Uterus (tissue), 4 donors: Measurements from ENCODE around the gene TRIM15. TPM values are rescaled to one million over a fixed set of nuclear protein-coding genes. Genes with fewer than 3 reads are reported as not detected.

ENCODE experiments used
- DNase-seq, 2 donors: peaks; one replicate each; pipeline ENCODE4 v3.0.0-alpha.2; 2019 to 2020
- H3K27ac ChIP-seq, 2 donors: fragments of 200-600 bp; sonication (generic); 1 replicate in 1 of 2; 2 replicates in 1 of 2; pipeline ENCODE4 v1.5.1; 2016 to 2018
- H3K27me3 ChIP-seq, 2 donors: fragments of 200-600 bp; sonication (generic); one replicate each; pipeline ENCODE4 v1.5.1; 2018 to 2019; ENCODE audit warnings: control low read depth in 1 of 2
- H3K36me3 ChIP-seq, 2 donors: fragments of 200-600 bp; sonication (generic); one replicate each; pipeline ENCODE4 v1.5.1; 2019; ENCODE audit warnings: control low read depth in 1 of 2
- H3K4me1 ChIP-seq, 2 donors: fragments of 200-600 bp; sonication (generic); one replicate each; pipeline ENCODE4 v1.5.1; 2018 to 2019; ENCODE audit warnings: control low read depth in 1 of 2
- H3K4me3 ChIP-seq, 2 donors: fragments of 200-600 bp; sonication (generic); 1 replicate in 1 of 2; 2 replicates in 1 of 2; pipeline ENCODE4 v1.5.1; 2018 to 2019; ENCODE audit warnings: mild to moderate bottlenecking in 1 of 2
- H3K9me3 ChIP-seq, 2 donors: fragments of 200-600 bp; sonication (generic); one replicate each; pipeline ENCODE4 v1.5.1; 2019; ENCODE audit warnings: control low read depth in 1 of 2
- POLR2A ChIP-seq, 2 donors: fragments of 450-650 bp; IDR thresholded peaks; one replicate each; pipeline ENCODE4 v1.6.1; 2016; ENCODE audit warnings: antibody characterized with exemption in 2 of 2, mild to moderate bottlenecking in 1 of 2, moderate library complexity in 1 of 2
- intact Hi-C: fragments of 100-400 bp; cut with DNase I; formaldehyde crosslinking; loops from one replicate; pipeline ENCODE4 v1.15.1; 2023; ENCODE audit warnings: low total_unique reads
- total RNA-seq, 4 donors: library from RNA; depleted of rRNA in 3 of 4; stranded (reverse); fragments of >200 nt in 3 of 4; gene quantifications; one replicate each; pipeline versions ENCODE4 v1.1.0 to v1.2.4, GENCODE V29; 2014 to 2023
- TF ChIP-seq, protein P1 (sequence below), 4 experiments: fragments of 200-600 bp in 2 of 4; fragments of 450-650 bp in 2 of 4; sonication (generic) in 2 of 4; IDR thresholded peaks; one replicate each; pipeline ENCODE4 v1.5.1; 2016 to 2019; ENCODE audit warnings: antibody characterized with exemption in 4 of 4, mild to moderate bottlenecking in 2 of 4, moderate library complexity in 1 of 4
- donor health status: DM: yes; HTN: yes; CAD: no.

TRIM15 gene
- total RNA-seq, 4 donors from 2014 or later, result not detected

- Histone ChIP-seq H3K27me3 (no peaks in the 10 kb centered on the region), H3K36me3 (no peaks in the 10 kb centered on the region), H3K4me3 (no peak overlapping the region), H3K27ac (no peak overlapping the region), H3K4me1 (no peaks in the 10 kb centered on the region), H3K9me3 (no peaks in the 10 kb centered on the region)
- intact Hi-C loops, result no loop called here
- DNase-seq, result no peak
- TF ChIP-seq, protein P1, sequence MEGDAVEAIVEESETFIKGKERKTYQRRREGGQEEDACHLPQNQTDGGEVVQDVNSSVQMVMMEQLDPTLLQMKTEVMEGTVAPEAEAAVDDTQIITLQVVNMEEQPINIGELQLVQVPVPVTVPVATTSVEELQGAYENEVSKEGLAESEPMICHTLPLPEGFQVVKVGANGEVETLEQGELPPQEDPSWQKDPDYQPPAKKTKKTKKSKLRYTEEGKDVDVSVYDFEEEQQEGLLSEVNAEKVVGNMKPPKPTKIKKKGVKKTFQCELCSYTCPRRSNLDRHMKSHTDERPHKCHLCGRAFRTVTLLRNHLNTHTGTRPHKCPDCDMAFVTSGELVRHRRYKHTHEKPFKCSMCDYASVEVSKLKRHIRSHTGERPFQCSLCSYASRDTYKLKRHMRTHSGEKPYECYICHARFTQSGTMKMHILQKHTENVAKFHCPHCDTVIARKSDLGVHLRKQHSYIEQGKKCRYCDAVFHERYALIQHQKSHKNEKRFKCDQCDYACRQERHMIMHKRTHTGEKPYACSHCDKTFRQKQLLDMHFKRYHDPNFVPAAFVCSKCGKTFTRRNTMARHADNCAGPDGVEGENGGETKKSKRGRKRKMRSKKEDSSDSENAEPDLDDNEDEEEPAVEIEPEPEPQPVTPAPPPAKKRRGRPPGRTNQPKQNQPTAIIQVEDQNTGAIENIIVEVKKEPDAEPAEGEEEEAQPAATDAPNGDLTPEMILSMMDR (IDR thresholded peaks at IDR 0.05), result no peak
- no peak for TF ChIP-seq POLR2A (IDR thresholded peaks at IDR 0.05)
Observed at GRCh38 chr6:30194797-30195690, 31.7 kb downstream of the TRIM15 start.

GRCh38 chr6:30195951-30196350, 32.6 kb downstream of the TRIM15 start:
- no peak for DNase-seq
- H3K4me3 ChIP-seq, result no peak overlapping the region
- no peaks in the 10 kb centered on the region for H3K4me1 ChIP-seq
- intact Hi-C loops, result no loop called here
- no peak overlapping the region for H3K27ac ChIP-seq
- no peaks in the 10 kb centered on the region for H3K36me3 ChIP-seq
- no peak for TF ChIP-seq POLR2A (IDR thresholded peaks at IDR 0.05)
- TF ChIP-seq, protein P1 (IDR thresholded peaks at IDR 0.05), result no peak
- H3K9me3 ChIP-seq, result no peaks in the 10 kb centered on the region
- H3K27me3 ChIP-seq, result no peaks in the 10 kb centered on the region

DNA sequence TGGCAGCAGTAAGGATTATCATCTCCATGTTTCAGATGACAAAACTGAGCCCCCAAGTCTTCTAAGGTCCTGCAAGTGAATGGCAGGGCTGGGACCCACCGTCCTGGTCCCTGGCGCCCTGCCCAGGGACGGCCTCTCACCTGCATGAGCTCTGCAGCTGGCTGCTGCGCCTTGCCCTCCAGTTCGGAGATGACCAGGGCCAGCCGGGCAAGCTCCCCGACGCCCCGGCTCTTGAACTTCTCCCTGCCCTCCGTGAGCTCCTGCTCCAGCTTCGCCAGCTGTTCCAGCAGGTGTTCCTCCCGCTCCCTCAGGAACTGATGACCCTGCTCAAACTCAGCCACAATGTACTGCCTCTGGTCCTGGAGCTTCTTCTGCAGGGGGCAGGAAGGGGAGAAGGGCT, 33.0 kb downstream of the TRIM15 start:
- Histone ChIP-seq H3K9me3 (no peaks in the 10 kb centered on the region), H3K27ac (no peak overlapping the region), H3K27me3 (no peaks in the 10 kb centered on the region), H3K4me3 (no peak overlapping the region), H3K36me3 (no peaks in the 10 kb centered on the region), H3K4me1 (no peaks in the 10 kb centered on the region)
- no peak for DNase-seq
- TF ChIP-seq, protein P1 (IDR thresholded peaks at IDR 0.05), result no peak
- TF ChIP-seq POLR2A (IDR thresholded peaks at IDR 0.05), result no peak
- intact Hi-C loops, result no loop called here

DNA sequence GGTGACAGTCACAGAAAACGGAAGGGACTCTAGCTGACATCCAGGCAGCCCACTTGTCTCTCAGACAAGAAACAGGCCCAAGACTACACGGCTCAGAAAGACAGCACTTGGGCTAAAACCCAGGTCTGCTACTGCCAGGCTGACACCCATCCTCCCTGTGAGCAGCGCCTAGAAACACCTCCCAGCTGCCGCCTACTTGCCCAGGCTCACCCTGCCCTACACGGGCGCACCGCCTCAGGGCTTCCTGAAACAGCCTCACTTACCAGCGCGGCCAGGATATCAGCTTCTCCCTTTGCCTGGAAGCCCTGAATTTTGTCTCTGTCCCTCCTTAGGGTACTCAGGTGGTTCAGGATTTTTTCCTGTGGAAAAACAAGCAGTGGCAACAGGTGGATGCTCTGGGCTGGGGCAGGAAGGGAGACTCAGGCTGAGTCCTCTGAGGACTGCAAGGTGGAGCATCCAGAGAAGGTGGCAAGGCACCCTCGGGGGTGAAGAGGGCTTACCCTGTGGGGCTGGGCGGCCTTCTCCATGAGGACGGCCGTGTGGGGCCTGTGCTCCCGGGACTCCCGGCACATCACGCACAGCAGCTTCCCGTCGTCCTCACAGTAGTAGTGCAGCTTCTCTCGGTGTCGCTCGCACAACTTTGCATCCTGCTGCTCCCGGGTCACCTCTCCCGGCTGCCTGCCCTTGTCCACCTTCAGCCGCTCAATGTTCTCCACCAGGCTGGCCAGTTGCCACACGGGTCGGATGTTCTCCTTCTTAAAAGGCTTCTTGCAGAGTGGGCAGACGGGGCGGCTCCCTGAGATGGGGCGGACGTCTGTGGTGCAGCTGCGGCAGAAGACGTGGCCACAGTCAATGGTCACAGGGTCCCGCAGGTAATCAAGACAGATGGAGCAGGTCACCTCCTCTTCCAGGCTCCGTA, 35.1 kb downstream of the TRIM15 start:
- intact Hi-C loops, result no loop called here
- H3K9me3 ChIP-seq, result no peaks in the 10 kb centered on the region
- H3K27me3 ChIP-seq, result no peaks in the 10 kb centered on the region
- no peak overlapping the region for H3K4me3 ChIP-seq
- DNase-seq, result no peak
- H3K27ac ChIP-seq, result no peak overlapping the region
- no peaks in the 10 kb centered on the region for H3K36me3 ChIP-seq
- TF ChIP-seq POLR2A (IDR thresholded peaks at IDR 0.05), result no peak
- TF ChIP-seq, protein P1 (IDR thresholded peaks at IDR 0.05), result no peak
- H3K4me1 ChIP-seq, result no peaks in the 10 kb centered on the region
